HG02798 (cell line): ENCODE measurements around the gene HNRNPF.
"Not testable (repeated sequence)": the region's sequence is repeated elsewhere in the genome, so short reads cannot be mapped to it uniquely, and the experiment has no call there.

Experiments used
- ATAC-seq: cut with Tn5 transposase; IDR thresholded peaks from one replicate; pipeline ENCODE4 v1.9.1; 2021; ENCODE audit warnings: mild to moderate bottlenecking; ENCODE audit not compliant: unreplicated experiment, poor library complexity

Gene HNRNPF, protein sequence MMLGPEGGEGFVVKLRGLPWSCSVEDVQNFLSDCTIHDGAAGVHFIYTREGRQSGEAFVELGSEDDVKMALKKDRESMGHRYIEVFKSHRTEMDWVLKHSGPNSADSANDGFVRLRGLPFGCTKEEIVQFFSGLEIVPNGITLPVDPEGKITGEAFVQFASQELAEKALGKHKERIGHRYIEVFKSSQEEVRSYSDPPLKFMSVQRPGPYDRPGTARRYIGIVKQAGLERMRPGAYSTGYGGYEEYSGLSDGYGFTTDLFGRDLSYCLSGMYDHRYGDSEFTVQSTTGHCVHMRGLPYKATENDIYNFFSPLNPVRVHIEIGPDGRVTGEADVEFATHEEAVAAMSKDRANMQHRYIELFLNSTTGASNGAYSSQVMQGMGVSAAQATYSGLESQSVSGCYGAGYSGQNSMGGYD

DNA sequence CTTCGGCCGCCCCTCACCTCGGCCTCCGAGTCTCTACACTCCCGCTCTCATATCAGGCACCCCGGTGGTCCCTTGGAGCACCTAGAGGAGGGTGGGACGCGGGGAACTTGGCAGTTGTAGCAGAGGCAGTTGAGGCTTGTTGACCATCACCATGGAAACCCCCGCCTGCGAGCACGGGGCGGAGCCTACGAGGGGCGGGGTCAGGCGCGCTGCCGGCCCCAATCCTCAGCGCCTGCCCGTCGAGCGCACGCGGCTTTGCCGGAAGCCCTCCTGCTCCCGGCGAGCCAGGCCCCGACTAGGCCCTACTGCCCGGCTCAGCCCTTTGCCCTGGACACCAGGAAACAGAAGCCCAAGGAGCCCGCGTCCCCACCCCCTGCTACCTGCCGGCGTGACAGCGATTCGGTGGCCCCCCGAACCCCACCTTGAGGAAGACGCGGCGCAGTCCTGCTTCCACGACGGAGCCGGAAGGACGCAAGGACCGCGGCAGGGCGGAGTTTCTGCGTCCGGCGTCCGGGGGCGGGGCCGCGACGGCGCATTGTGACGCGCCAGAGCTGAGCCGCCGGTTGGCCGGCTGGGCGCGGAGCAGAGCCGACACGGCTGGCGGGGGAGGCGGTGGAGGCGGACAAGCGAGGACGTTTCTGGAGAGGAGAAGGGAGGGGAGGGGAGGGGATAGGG, at the start of gene HNRNPF:
Gene HNRNPF (minus strand): TSS at position 477 of the 675 bp plus-strand sequence. CDS start 21,302 bp downstream, outside the sequence.
- peak; percentile 78 for ATAC-seq

DNA sequence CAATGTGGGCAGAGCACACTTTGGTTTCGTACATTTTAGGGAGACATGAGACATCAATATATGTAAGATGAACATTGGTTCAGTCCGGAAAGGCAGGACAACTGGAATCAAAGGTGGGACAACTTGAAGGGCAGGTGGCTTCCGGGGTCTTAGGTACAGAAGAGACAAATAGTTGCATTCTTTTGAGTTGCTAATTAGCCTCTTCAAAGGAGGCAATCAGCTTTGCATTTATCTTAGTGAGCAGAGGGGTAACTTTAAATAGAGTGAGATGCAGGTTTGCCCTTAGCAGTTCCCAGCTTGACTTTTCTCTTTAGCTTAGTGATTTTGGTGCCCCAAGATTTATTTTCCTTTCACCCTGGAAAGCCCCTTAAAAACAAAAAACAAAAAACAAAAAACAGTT, 49.2 kb upstream of the HNRNPF start:
- ATAC-seq = no peak

DNA sequence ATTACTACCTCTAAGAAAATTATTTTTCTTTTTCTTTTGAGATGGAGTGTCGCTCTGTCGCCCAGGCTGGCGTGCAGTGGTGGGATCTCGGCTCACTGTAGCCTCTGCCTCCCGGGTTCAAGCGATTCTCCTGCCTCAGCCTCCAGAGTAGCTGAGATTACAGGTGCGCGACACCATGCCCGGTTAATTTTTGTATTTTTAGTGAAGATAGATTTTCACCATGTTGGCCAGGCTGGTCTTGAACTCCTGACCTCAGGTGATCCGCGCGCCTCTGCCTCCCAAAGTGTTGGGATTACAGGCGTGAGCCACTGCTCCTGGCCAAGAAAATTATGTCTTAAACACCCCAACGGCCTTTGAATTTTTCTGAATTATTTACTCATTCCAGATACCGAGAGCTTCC, 47.6 kb upstream of the HNRNPF start:
- not testable (repeated sequence) for ATAC-seq

DNA sequence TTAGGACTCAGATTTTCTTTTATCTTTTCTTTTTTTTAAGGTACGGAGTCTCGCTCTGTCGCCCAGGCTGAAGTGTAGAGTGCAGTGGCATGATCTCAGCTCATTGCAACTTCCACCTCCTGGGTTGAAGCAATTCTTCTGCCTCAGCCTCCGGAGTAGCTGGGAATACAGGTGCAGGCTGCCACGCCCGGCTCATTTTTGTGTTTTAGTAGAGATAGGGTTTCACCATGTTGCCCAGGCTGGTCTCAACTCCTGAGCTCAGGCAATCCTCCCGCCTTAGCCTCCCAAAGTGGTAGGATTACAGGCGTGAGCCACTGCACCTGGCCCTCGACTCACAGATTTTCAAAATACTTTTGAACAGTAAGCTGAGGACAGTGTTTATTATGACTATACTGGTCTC, 45.0 kb upstream of the HNRNPF start:
- ATAC-seq = not testable (repeated sequence)

DNA sequence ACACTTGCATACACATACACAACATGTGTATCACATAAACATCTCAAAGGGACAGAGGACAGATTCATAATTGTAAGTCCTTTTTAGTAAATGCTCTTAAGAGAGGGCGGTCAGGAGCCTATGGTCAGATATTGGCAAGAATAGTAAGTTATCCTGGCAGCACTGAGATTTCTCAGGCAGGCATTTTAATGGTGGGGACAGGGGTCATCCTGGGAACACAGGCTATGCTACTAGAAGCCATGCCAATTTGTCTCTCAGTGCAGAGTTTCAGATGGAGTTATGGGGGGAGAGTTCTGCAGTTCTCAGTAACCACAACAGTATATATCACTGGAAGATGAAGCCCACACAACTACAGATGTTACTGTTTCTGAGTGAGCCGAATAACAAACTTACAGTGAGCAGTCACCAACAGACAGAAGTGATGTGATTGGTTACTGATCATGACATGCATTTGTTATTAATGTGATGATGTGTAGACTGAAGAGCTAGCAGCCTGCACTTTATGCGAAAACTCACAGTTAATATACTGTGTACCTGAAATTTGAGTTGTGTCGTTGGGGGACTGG, 44.4 kb upstream of the HNRNPF start:
- peak; percentile 16 for ATAC-seq

DNA sequence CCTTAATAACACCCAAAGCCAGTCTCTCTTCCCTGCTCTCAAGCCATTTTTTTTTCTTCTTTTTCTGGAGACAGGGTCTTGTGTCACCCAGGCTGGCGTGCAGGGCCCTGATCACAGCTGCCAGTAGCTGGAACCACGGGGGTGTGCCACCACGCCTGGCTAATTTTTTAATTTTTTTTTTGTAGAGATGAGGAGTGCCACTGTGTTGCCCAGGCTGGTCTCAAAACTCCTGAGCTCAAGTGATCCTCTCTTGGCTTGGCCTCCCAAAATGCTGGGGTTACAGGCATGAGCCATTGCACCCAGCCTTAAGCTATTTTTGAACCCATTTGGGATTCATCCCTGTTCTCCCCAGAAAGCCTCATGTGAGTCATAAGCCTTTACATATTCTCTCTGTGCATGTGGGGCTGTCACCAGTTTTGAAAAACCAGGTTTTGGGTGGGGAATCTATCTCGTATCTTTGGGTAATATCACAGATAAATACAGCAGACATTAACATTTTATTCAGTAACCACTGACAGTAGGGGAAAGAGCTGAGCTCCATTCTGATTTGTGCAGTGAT, 43.4 kb upstream of the HNRNPF start:
- no peak for ATAC-seq

DNA sequence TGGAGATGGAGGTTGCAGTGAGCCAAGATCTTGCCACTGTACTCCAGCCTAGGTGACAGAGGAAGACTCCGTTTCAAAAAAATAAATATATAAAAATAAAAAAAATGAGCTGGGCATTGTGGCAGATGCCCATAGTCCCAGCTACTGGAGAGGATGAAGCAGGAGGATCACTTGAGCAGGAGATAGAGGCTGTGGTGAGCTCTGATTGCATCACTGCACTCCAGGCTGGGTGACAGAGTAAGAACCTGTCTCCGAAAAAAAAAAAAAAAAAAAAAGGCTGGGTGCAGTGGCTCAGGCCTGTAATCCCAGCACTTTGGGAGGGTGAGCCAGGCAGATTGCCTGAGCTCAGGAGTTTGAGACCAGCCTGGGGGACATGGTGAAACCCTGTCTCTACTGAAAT, 39.8 kb upstream of the HNRNPF start:
- no peak for ATAC-seq

DNA sequence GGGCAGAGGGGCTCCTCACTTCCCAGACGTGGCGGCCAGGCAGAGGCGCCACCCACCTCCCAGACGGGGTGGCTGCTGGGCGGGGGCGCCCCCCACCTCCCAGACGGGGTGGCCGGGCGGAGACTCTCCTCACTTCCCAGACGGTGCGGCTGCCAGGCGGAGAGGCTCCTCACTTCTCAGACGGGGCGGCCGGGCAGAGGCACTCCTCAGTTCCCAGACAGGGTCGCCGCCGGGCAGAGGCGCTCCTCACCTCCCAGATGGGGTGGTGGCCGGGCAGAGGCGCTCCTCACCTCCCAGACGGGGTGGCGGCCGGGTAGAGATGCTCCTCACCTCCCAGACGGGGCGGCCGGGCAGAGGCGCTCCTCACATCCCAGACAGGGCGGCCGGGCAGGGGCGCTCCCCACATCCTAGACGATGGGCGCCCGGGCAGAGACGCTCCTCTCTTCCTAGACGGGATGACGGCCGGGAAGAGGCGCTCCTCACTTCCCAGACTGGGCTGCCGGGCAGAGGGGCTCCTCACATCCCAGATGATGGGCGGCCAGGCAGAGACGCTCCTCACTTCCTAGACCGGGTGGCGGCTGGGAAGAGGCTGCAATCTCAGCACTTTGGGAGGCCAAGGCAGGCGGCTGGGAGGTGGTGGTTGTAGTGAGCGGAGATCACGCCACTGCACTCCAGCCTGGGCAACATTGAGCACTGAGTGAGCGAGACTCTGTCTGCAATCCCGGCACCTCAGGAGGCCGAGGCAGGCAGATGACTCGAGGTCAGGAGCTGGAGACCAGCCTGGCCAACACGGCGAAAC, 37.4 kb upstream of the HNRNPF start:
- ATAC-seq = not testable (repeated sequence)

DNA sequence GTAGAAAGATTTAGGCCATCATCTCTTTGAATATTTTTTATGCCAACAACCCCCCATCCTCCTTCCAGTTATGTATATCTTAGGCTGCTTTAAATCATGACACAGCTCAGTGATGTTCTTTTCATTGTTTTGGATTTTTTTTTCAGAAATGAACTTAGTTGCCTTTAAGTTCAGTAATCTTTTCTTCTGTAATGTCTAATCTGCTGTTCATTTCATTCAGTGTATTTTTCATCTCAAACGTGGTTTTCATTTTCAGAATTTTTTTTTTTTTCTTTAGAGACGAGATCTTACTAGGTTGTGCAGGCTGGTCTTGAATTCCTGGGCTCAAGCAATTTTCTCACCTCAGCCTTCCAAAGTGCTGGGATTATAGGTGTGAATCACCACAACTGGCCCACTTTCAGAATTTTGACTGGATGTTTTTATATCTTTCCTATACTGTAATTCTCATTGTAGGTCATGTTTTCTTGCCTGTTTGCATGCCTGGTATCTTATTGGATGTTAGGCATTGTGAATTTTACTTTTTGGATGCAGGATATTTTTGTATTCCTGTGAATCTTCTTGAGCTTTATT, 36.0 kb upstream of the HNRNPF start:
- ATAC-seq = no peak

DNA sequence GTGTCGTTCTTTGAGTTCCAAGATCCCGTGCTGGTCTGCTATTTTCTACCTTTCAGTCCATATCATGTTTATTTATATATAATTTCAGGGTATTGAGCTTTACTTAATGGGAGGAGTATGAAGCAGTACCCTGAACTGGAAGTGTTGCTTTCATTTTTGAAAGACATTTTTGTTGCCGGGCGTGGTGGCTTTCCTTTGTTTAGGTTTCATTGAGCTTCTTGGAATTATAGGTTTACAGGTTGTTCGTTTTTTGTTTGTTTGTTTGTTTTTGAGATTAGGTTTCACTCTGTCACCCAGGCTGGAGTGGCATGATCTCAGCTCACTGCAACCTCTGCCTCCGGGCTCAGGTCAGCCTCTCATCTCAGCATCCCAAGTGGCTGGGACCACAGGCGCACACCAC, 35.3 kb upstream of the HNRNPF start:
- ATAC-seq = no peak

DNA sequence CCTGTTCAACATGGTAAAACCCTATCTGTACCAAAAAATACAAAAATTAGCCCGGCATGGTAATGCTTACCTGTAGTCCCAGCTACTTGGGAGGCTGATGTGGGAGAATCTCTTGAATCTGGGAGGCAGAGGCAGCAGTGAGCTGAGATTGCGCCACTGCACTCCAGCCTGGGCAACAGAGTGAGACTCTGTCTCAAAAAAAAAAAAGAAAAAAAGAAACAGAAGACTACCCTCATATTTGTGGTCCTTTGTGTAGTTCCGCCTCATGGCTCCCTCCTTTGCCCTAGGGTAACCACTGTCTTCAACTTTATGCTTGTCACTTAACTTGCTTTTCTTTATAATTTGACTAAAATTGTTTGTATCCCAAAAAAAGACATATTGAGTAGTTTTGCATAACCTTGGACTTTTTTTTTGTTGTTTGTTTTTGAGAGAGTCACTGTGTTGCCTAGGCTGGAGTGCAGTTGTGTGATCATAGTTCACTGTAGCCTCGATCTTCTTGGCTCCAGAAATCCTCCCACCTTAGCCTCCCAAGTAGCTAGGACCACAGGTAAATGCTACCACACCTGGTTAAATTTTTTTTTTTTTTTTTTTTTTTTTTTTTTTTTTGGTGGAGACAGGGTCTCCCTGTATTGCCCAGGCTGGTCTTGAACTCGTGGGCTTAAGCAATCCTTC, 31.6 kb upstream of the HNRNPF start:
- ATAC-seq = no peak

DNA sequence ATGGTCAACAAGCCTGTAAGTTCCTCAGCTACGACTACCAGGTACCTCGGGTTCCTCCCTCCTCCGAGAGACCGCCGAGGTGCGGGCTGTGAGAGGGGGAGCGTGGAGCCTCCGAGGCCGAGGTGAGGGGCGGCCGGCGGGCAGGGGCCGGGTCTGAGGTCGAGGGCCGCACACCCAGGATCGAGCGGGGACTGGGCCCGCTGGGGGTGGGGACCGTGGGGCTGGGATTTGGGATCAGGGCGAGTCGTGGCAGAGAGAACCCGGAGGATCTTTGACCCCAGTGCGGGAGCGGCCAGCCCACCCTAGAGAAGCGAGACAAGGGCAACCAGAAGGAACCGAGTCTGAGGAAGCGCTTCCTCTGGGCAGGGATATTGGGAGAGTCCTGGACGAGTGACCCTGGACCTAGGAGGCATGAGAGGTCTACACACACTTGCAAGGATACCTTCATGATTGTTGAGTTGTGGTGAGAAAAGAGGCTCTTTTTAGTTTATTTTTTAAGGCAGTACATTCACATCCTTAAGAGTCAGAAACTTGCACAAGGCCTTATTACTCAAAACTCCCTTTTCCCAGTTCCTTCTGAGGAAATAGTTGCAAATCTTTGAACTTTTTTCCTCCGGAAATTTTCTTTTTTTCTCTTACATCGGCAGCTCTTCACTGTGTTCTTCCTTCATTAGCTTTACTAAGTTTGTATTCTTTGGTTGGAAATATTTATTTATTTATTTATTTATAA, 28.3 kb upstream of the HNRNPF start:
- no peak for ATAC-seq

DNA sequence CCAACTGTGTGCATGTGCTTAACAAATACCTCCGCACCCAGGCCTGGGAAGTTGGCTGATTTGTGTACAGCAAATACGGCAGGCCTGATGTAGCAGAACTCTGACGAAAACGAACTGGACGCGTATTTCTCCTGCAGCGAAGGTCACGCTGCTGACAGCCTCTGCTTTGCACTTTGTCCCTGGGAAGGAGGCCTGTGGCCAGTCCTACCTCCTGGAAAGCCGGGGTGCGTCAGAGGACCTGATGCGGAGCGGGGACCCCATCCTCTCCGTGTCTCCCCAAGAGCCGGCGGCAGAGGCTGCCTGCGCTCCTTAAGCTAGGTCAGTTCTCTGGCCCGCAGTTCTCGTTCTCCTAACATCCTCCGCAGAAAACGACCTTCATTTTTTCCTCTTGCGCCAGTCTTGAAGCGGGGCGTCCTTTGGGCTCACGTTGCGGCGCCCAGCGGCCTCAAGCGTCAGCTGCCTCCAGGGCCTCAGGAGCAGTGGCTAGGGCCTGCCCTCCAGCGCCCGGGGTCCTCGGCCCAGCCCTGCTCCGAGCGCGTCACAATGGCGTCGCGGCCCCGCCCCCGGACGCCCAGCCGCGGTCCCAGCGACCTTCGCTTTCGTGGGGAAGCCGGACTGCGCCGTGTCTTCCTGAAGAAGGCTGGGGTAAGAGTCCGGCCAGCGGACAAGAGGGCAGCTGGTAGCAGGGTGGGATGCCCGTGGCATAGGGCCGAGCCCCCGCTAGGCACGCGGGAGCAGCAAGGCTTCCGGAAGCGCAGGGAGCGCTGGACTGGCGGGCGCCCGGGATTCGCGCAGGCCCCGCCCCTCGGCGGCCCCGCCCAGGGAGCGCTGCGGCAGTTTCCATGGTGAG, 27.5 kb upstream of the HNRNPF start, which contains the start of gene ZNF487:
Gene ZNF487 (plus strand): TSS at position 821 of the 850 bp plus-strand sequence. CDS start 38,703 bp downstream, outside the sequence.
- ATAC-seq = peak; percentile 97

DNA sequence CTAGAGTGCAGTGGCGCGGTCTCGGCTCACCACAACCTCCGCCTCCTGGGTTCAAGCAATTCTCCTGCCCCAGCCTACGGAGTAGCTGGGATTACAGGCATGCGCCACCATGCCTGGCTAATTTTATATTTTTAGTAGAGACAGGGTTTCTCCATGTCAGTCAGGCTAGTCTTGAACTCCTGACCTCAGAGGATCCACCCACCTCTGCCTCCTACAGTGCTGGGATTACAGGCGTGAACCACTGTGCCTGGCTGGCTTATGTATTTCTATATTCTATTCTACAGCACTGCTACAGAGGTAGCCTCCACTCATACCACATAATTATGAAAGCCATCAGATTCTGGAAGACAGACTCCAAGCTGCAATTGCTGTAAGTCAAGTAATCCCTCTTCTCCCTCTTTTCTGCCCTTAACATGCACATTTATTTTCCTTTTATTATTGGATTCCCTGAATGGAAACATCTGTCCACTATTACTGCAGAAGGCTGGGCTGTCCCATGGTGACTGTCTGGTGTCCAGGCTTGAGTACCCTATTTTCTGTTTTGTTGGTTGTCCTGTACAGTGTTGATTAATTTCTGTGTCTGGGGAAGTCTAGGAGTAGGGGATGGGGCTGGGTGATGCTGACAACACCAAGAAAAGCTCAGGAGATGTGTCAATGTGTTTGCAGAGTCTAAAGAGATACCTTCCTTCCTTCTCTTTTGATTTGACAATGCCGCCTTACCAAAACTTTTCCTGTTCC, 22.1 kb upstream of the HNRNPF start:
- no peak for ATAC-seq

DNA sequence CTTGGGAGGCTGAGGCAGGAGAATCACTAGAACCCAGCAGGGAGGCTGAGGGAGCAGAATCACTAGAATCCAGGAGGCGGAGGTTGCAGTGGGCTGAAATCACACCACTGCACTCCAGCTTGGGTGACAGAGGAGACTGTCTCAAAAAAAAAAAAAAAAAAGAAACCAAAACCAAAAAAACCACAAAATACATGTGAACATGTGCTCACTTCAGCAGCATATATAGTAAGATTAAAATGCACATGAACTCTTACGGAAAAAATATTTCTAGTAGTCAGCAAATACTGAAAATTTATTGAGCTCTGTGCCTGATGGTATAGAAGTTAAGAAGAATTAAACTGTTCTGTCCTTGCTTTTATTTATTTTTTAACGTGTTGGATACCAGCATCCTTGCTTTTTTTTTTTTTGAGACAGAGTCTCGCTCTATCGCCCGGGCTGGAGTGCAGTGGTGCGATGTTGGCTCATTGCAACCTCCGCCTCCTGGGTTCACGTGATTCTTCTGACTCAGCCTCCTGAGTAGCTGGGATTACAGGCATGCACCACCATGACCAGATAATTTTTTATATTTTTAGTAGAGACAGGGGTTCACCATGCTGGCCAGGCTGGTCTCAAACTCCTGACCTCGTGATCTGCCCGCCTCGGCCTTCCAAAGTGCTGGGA, 18.3 kb upstream of the HNRNPF start:
- ATAC-seq = no peak

DNA sequence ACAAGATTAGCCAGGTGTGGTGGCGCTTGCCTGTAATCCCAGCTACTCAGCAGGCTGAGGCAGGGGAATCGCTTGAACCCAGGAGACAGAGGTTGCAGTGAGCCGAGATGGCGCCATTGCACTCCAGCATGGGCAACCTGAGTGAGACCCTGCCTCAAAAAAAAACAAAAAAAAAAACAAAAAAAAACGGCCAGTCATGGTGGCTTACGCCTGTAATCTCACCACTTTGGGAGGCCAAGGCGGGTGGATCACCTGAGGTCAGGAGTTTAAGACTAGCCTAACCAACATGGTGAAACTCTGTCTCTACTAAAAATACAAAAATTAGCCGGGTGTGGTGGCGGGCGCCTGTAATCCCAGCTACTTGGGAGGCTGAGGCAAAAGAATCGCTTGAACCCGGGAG, 17.5 kb upstream of the HNRNPF start:
- not testable (repeated sequence) for ATAC-seq

DNA sequence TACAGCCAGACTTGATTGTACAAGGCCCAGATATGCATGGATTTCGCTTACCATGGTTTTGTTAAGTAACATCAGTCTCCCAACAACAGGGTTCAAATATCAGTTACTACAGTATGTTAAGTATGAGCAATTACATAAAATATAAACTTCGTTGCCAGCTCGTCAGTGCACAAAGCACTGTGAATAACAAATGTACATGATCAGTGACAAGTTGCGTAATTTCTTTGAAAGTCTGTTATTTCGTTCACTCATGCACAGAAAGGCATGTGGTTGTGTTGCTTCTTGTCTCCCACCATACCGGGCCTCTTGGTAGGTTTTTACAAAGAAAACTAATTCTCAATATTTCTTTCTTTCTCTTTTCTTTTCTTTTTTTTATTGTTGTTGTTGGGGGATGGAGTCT, 15.4 kb upstream of the HNRNPF start:
- no peak for ATAC-seq
